GM23338 (cell line): ENCODE measurements around the gene ST8SIA1. TPM values are rescaled to one million over a fixed set of nuclear protein-coding genes. Genes with fewer than 3 reads are reported as not detected.

Source experiments
- ATAC-seq: fragments of 200-7000 bp; cut with Tn5 transposase; 3 replicates; pipeline ENCODE4 v1.9.1; 2020
- DNase-seq: peaks from one replicate; pipeline ENCODE4 v3.0.0-alpha.2; 2015; ENCODE audit warnings: low spot score
- H2AFZ ChIP-seq: fragments of 200-600 bp; sonication (generic); 2 replicates; pipeline ENCODE4 v1.8.0; 2016; ENCODE audit warnings: antibody characterized with exemption, mild to moderate bottlenecking, moderate library complexity
- H3F3A ChIP-seq: fragments of 200-600 bp; sonication (generic); replicated peaks from 2 replicates; pipeline ENCODE4 v1.8.0; 2017; ENCODE audit warnings: antibody characterized with exemption, mixed run types, low read depth
- H3K27ac ChIP-seq: fragments of 200-600 bp; sonication (generic); 2 replicates; pipeline ENCODE4 v1.6.1; 2016; ENCODE audit warnings: low read depth
- H3K27me3 ChIP-seq: fragments of 200-600 bp; sonication (generic); 2 replicates; pipeline ENCODE4 v1.8.0; 2016; ENCODE audit warnings: mild to moderate bottlenecking, mixed run types, moderate library complexity; ENCODE audit not compliant: insufficient read depth
- H3K36me3 ChIP-seq: fragments of 200-600 bp; sonication (generic); 2 replicates; pipeline ENCODE4 v1.8.0; 2016; ENCODE audit warnings: mild to moderate bottlenecking; ENCODE audit not compliant: insufficient read depth
- H3K4me1 ChIP-seq: fragments of 200-600 bp; sonication (generic); 2 replicates; pipeline ENCODE4 v1.8.0; 2016; ENCODE audit warnings: mild to moderate bottlenecking, moderate library complexity; ENCODE audit not compliant: insufficient read depth
- H3K4me2 ChIP-seq: fragments of 200-600 bp; sonication (generic); 2 replicates; pipeline ENCODE4 v1.7.1; 2017; ENCODE audit warnings: mixed run types
- H3K4me3 ChIP-seq: fragments of 200-600 bp; sonication (generic); 2 replicates; pipeline ENCODE4 v1.6.1; 2016; ENCODE audit warnings: mixed run types
- H3K79me2 ChIP-seq: fragments of 200-600 bp; sonication (generic); replicated peaks from 2 replicates; pipeline ENCODE4 v1.8.0; 2017; ENCODE audit warnings: mild to moderate bottlenecking; ENCODE audit not compliant: insufficient read depth
- H3K9me2 ChIP-seq: fragments of 200-600 bp; sonication (generic); 2 replicates; pipeline ENCODE4 v1.8.0; 2017; ENCODE audit not compliant: insufficient read depth
- H4K20me1 ChIP-seq: fragments of 200-600 bp; sonication (generic); replicated peaks from 2 replicates; pipeline ENCODE4 v1.8.0; 2017; ENCODE audit warnings: mild to moderate bottlenecking; ENCODE audit not compliant: insufficient read depth
- H3K27ac Mint-ChIP-seq: 2 replicates; pipeline ENCODE4 v1.8.0; 2020; ENCODE audit warnings: inconsistent platforms, mild to moderate bottlenecking, moderate library complexity, mixed read lengths
- H3K27me3 Mint-ChIP-seq: 3 replicates; pipeline ENCODE4 v1.8.0; 2022; ENCODE audit warnings: low read depth, mild to moderate bottlenecking, moderate library complexity, mixed read lengths, inconsistent platforms; ENCODE audit not compliant: insufficient read depth, poor library complexity
- H3K36me3 Mint-ChIP-seq: 3 replicates; pipeline ENCODE4 v1.8.0; 2021; ENCODE audit warnings: low read depth, mild to moderate bottlenecking, inconsistent platforms, moderate library complexity, mixed read lengths
- H3K4me1 Mint-ChIP-seq: 3 replicates; pipeline ENCODE4 v1.8.0; 2020; ENCODE audit warnings: mild to moderate bottlenecking, inconsistent platforms, mixed read lengths
- H3K4me3 Mint-ChIP-seq: 3 replicates; pipeline ENCODE4 v1.8.0; 2021; ENCODE audit warnings: moderate library complexity, mild to moderate bottlenecking, inconsistent platforms, mixed read lengths
- H3K9me3 Mint-ChIP-seq: 3 replicates; pipeline ENCODE4 v1.8.0; 2020; ENCODE audit warnings: moderate library complexity, mild to moderate bottlenecking, inconsistent platforms, mixed read lengths
- CREB1 ChIP-seq: fragments of 250-450 bp; sonication (Bioruptor Pico); IDR thresholded peaks from 2 replicates; pipeline ENCODE4 v1.5.0; 2020; ENCODE audit warnings: low read depth, mild to moderate bottlenecking, moderate library complexity
- EZH2 ChIP-seq: fragments of 200-600 bp; sonication (generic); IDR thresholded peaks from one replicate; pipeline ENCODE4 v1.8.0; 2017; ENCODE audit warnings: antibody characterized with exemption, mild to moderate bottlenecking, low read depth; ENCODE audit not compliant: unreplicated experiment
- EZH2phosphoT487 ChIP-seq: fragments of 200-600 bp; sonication (generic); IDR thresholded peaks from one replicate; pipeline ENCODE4 v1.8.1; 2018; ENCODE audit warnings: antibody characterized with exemption; ENCODE audit not compliant: unreplicated experiment
- JUNB ChIP-seq: IDR thresholded peaks from one replicate; pipeline ENCODE4 v1.6.1; 2016; ENCODE audit warnings: antibody characterized with exemption; ENCODE audit not compliant: unreplicated experiment
- NANOG ChIP-seq: IDR thresholded peaks from 2 replicates; pipeline ENCODE4 v1.6.1; 2016; ENCODE audit warnings: antibody characterized with exemption, borderline replicate concordance
- POLR2AphosphoS5 ChIP-seq: IDR thresholded peaks from 2 replicates; pipeline ENCODE4 v1.6.1; 2016; ENCODE audit warnings: antibody characterized with exemption, low read depth
- STAT1 ChIP-seq: IDR thresholded peaks from one replicate; pipeline ENCODE4 v1.6.1; 2016; ENCODE audit warnings: antibody characterized with exemption; ENCODE audit not compliant: unreplicated experiment
- ZNF114 ChIP-seq: fragments of 250-450 bp; sonication (Bioruptor Pico); IDR thresholded peaks from 2 replicates; pipeline ENCODE4 v1.5.0; 2020; ENCODE audit warnings: mild to moderate bottlenecking, moderate library complexity
- ZNF331 ChIP-seq: fragments of 250-450 bp; sonication (Bioruptor Pico); IDR thresholded peaks from 2 replicates; pipeline ENCODE4 v1.5.0; 2020; ENCODE audit warnings: low read depth, mild to moderate bottlenecking, moderate library complexity
- polyA plus RNA-seq: library from polyadenylated mRNA; unstranded; fragments of >200 nt; fragmentation: Nextera tagmentation; extraction: Ambion mirVana; gene quantifications from 2 replicates; pipeline ENCODE4 v1.2.1, GENCODE V29; 2016
- total RNA-seq: library from RNA; depleted of rRNA; stranded (reverse); fragments of >200 nt; shearing (Covaris generic); gene quantifications from 2 replicates; pipeline ENCODE4 v1.2.3, GENCODE V29; 2014
- TF ChIP-seq, protein P1 (sequence below): IDR thresholded peaks from one replicate; pipeline ENCODE4 v1.6.1; 2018; ENCODE audit warnings: antibody characterized with exemption; ENCODE audit not compliant: unreplicated experiment
- TF ChIP-seq, protein P2 (sequence below): IDR thresholded peaks from 2 replicates; pipeline ENCODE4 v1.6.1; 2016; ENCODE audit warnings: antibody characterized with exemption

ST8SIA1 gene
- total and polyA plus RNA-seq, 2 experiments from 2014 or later = 2.5 to 5.1 TPM

- TF ChIP-seq NANOG (no peak), EZH2 (no peak), STAT1 (no peak), ZNF331 (CRISPR knock-in tag) (no peak), POLR2AphosphoS5 (no peak), JUNB (no peak), ZNF114 (no peak), EZH2phosphoT487 (no peak)
- TF ChIP-seq, protein P1, sequence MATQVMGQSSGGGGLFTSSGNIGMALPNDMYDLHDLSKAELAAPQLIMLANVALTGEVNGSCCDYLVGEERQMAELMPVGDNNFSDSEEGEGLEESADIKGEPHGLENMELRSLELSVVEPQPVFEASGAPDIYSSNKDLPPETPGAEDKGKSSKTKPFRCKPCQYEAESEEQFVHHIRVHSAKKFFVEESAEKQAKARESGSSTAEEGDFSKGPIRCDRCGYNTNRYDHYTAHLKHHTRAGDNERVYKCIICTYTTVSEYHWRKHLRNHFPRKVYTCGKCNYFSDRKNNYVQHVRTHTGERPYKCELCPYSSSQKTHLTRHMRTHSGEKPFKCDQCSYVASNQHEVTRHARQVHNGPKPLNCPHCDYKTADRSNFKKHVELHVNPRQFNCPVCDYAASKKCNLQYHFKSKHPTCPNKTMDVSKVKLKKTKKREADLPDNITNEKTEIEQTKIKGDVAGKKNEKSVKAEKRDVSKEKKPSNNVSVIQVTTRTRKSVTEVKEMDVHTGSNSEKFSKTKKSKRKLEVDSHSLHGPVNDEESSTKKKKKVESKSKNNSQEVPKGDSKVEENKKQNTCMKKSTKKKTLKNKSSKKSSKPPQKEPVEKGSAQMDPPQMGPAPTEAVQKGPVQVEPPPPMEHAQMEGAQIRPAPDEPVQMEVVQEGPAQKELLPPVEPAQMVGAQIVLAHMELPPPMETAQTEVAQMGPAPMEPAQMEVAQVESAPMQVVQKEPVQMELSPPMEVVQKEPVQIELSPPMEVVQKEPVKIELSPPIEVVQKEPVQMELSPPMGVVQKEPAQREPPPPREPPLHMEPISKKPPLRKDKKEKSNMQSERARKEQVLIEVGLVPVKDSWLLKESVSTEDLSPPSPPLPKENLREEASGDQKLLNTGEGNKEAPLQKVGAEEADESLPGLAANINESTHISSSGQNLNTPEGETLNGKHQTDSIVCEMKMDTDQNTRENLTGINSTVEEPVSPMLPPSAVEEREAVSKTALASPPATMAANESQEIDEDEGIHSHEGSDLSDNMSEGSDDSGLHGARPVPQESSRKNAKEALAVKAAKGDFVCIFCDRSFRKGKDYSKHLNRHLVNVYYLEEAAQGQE = no peak
- TF ChIP-seq, protein P2, sequence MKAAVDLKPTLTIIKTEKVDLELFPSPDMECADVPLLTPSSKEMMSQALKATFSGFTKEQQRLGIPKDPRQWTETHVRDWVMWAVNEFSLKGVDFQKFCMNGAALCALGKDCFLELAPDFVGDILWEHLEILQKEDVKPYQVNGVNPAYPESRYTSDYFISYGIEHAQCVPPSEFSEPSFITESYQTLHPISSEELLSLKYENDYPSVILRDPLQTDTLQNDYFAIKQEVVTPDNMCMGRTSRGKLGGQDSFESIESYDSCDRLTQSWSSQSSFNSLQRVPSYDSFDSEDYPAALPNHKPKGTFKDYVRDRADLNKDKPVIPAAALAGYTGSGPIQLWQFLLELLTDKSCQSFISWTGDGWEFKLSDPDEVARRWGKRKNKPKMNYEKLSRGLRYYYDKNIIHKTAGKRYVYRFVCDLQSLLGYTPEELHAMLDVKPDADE = no peak
Observed at GRCh38 chr12:22356231-22356630, 21.7 kb upstream of the ST8SIA1 start (continued).

DNA sequence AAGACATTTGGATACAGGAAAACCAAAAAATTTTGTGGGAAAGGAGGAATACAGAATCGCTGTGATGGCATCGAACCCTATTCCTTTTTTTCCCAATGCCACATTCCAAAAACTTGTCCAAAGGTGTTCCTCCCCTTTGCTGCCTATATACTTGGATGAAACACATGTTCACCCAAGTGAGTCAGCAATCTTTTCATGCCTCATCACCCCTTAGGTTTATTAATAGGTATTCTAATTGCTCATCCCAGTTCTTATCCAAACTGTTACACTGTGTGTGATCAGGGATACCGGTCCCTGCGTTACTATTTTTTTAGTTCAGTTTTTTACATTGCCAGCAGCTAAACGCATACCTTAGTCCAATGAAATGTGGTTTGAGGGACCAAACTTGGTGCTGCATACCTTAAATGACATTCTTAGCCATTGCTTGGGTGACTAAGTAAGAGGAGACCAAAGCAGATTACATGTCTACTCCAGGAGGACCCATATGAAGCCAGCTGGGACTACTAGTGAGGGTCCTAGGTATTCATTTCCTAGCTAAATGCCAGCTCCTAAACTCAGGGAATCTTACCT, 20.6 kb upstream of the ST8SIA1 start:
- TF ChIP-seq CREB1 (CRISPR knock-in tag) (no peak), NANOG (no peak)
- Mint-ChIP-seq H3K27ac (no peak overlapping the region), H3K27me3 (no peaks in the 10 kb centered on the region), H3K36me3 (no peaks in the 10 kb centered on the region), H3K4me3 (no peak overlapping the region), H3K9me3 (no peaks in the 10 kb centered on the region), H3K4me1 (no peaks in the 10 kb centered on the region)
- Histone ChIP-seq H3K4me1 (no peaks in the 10 kb centered on the region), H3K4me3 (no peak overlapping the region), H3K4me2 (no peak overlapping the region), H3K27me3 (no peaks in the 10 kb centered on the region), H3K79me2 (no peaks in the 10 kb centered on the region), H3K27ac (no peak overlapping the region), H3K36me3 (no peaks in the 10 kb centered on the region), H3F3A (no peaks in the 10 kb centered on the region), H3K9me2 (no peaks in the 10 kb centered on the region), H4K20me1 (no peaks in the 10 kb centered on the region), H2AFZ (no peak overlapping the region)
- DNase-seq (no peak), ATAC-seq (no peak)
